Endothelial cell of umbilical vein (primary cell): Measurements from ENCODE around the gene FKBP14. TPM values are rescaled to one million over a fixed set of nuclear protein-coding genes. Genes with fewer than 3 reads are reported as not detected.

Experiments used
- BruUV-seq: library from RNA; stranded (reverse); fragments of 400-500 nt; replicated peaks from 2 replicates; lab custom pipeline; 2021; lab: Mats Ljungman, UMichigan
- CTCF ChIA-PET: fragments of 300-600, 350-600 bp; sonication (Branson Sonifier 250); formaldehyde crosslinking; loops from one replicate; lab custom pipeline; 2021; ENCODE audit warnings: antibody characterized with exemption, inconsistent platforms; lab: Charles Lee
- POLR2A ChIA-PET: fragments of 300-600, 350-600 bp; sonication (Branson Sonifier 250); formaldehyde crosslinking; loops from one replicate; lab custom pipeline; 2021; ENCODE audit warnings: antibody characterized with exemption, inconsistent platforms; lab: Charles Lee
- DNase-seq: peaks from one replicate; pipeline ENCODE4 v3.0.0-alpha.2; 2011; ENCODE audit warnings: low read depth, low spot score
- FAIRE-seq: peaks from 2 replicates; lab custom pipeline; 2011; peaks lifted over from hg19 to GRCh38; lab: Jason Lieb, UNC
- H2AFZ ChIP-seq: 2 replicates; pipeline ENCODE4 v1.6.0; 2012; ENCODE audit warnings: low read depth, low read length, control low read depth, inconsistent platforms
- H3K27ac ChIP-seq: 2 replicates; pipeline ENCODE4 v1.5.1; 2011; ENCODE audit warnings: low read depth, mild to moderate bottlenecking, control low read depth, low read length, moderate library complexity; ENCODE audit not compliant: insufficient read depth
- H3K27me3 ChIP-seq, 2 experiments: 2 replicates each; pipeline versions ENCODE4 v1.6.0 to v1.6.1; 2011; ENCODE audit warnings: low read length in 2 of 2, mixed read lengths in 1 of 2; ENCODE audit not compliant: control insufficient read depth in 2 of 2, insufficient read depth in 2 of 2
- H3K36me3 ChIP-seq, 2 experiments: 2 replicates in 1 of 2; 3 replicates in 1 of 2; pipeline ENCODE4 v1.5.1; 2011; ENCODE audit warnings: low read length in 2 of 2, mild to moderate bottlenecking in 1 of 2, moderate library complexity in 1 of 2; ENCODE audit not compliant: control insufficient read depth in 2 of 2, insufficient read depth in 2 of 2; ENCODE audit errors: extremely low read depth in 1 of 2
- H3K4me1 ChIP-seq: 3 replicates; pipeline ENCODE4 v1.5.1; 2011; ENCODE audit warnings: mild to moderate bottlenecking, low read length; ENCODE audit not compliant: control insufficient read depth, insufficient read depth; ENCODE audit errors: extremely low read depth
- H3K4me2 ChIP-seq: 2 replicates; pipeline ENCODE4 v1.6.1; 2011; ENCODE audit warnings: low read length, control low read depth, mixed read lengths; ENCODE audit not compliant: insufficient read depth
- H3K4me3 ChIP-seq, 3 experiments: fragments of 200-600 bp in 1 of 3; sonication (generic), shearing (Covaris generic) in 1 of 3; replicated peaks in 1 of 3; 2 replicates each; pipeline ENCODE4 v1.5.1; 2011 to 2016; ENCODE audit warnings: control low read depth in 3 of 3, low read length in 3 of 3, mild to moderate bottlenecking in 2 of 3, inconsistent platforms in 1 of 3, low read depth in 1 of 3, moderate library complexity in 1 of 3; ENCODE audit not compliant: insufficient read depth in 1 of 3
- H3K79me2 ChIP-seq: 2 replicates; pipeline ENCODE4 v1.6.0; 2012; ENCODE audit warnings: low read length, inconsistent platforms; ENCODE audit not compliant: control insufficient read depth, insufficient read depth
- H3K9ac ChIP-seq: replicated peaks from 2 replicates; pipeline ENCODE3; 2011; ENCODE audit warnings: low read length, control low read depth; ENCODE audit not compliant: insufficient read depth; ENCODE audit errors: extremely low read depth
- H3K9me1 ChIP-seq: replicated peaks from 3 replicates; pipeline ENCODE4 v1.6.0; 2011; ENCODE audit warnings: mild to moderate bottlenecking, low read length; ENCODE audit not compliant: control insufficient read depth, insufficient read depth; ENCODE audit errors: extremely low read depth
- H3K9me3 ChIP-seq: replicated peaks from 2 replicates; pipeline ENCODE4 v1.5.1; 2012; ENCODE audit warnings: low read length, inconsistent platforms; ENCODE audit not compliant: control insufficient read depth, insufficient read depth
- H4K20me1 ChIP-seq: replicated peaks from 2 replicates; pipeline ENCODE3; 2011; ENCODE audit warnings: mild to moderate bottlenecking, low read length; ENCODE audit not compliant: control insufficient read depth, insufficient read depth; ENCODE audit errors: extremely low read depth
- CTCF ChIP-seq, 2 donors: IDR thresholded peaks; 1 replicate in 1 of 2; 2 replicates in 1 of 2; pipeline ENCODE4 v1.5.1; 2011; ENCODE audit warnings: low read length in 2 of 2, mild to moderate bottlenecking in 2 of 2, moderate library complexity in 2 of 2, control low read depth in 1 of 2, inconsistent platforms in 1 of 2, low read depth in 1 of 2; ENCODE audit not compliant: insufficient read depth in 1 of 2; ENCODE audit errors: extremely low read depth in 1 of 2
- EZH2 ChIP-seq: IDR thresholded peaks from 2 replicates; pipeline ENCODE4 v1.6.1; 2012; ENCODE audit warnings: borderline replicate concordance, low read depth, mild to moderate bottlenecking, moderate library complexity, low read length, inconsistent platforms; ENCODE audit not compliant: severe bottlenecking
- JUN ChIP-seq: IDR thresholded peaks from 2 replicates; pipeline ENCODE4 v1.6.1; 2011; ENCODE audit warnings: borderline replicate concordance, low read depth; ENCODE audit not compliant: insufficient read length, insufficient read depth
- MAX ChIP-seq: IDR thresholded peaks from 2 replicates; pipeline ENCODE4 v1.6.1; 2011; ENCODE audit not compliant: insufficient read depth, insufficient read length
- dilution Hi-C: fragments of 300-500 bp; cut with MboI; formaldehyde crosslinking; loops from one replicate; pipeline ENCODE4 v1.15.0; 2019; ENCODE audit warnings: low sequenced_read_pairs; ENCODE audit not compliant: extremely low pct_ligation_motif_present
- intact Hi-C: fragments of 100-400 bp; cut with micrococcal nuclease; formaldehyde crosslinking; loops from one replicate; pipeline ENCODE4 v1.10.0; 2022
- polyA plus RNA-seq, 4 experiments: library from polyadenylated mRNA; depleted of rRNA in 3 of 4; stranded (reverse) in 3 of 4; unstranded in 1 of 4; fragments of >200 nt; gene quantifications; 2 replicates each; pipeline versions ENCODE4 v1.2.1 to v1.2.3, GENCODE V29; 2011 to 2012; ENCODE audit warnings: missing spikeins in 1 of 4
- total RNA-seq: library from RNA; stranded (reverse); gene quantifications from 2 replicates; pipeline ENCODE4 v1.2.3, GENCODE V29; 2021

FKBP14 gene
- total and polyA plus RNA-seq, 2 donors (not counting 3 experiments of a cell fraction or from before 2014, with no cell fraction given) = 9.8 to 37.4 TPM

- Histone ChIP-seq H3K9ac (no peak overlapping the region), H3K36me3 (peaks cover 3 to 10% of the 10 kb centered on the region in 2 experiments), H3K9me3 (no peaks in the 10 kb centered on the region), H3K4me2 (no peak overlapping the region), H2AFZ (no peak overlapping the region), H3K4me3 (no peak overlapping the region), H3K79me2 (no peaks in the 10 kb centered on the region), H3K27ac (no peak overlapping the region), H3K4me1 (no peaks in the 10 kb centered on the region), H3K9me1 (no peaks in the 10 kb centered on the region), H3K27me3 (no peaks in the 10 kb centered on the region), H4K20me1 (no peaks in the 10 kb centered on the region)
- dilution Hi-C loops (no loop called here), intact Hi-C loops (loop anchor here (10.0 kb wide), 1 partner anchor 499 kb away; no protein-coding TSS in a partner anchor)
- ChIA-PET CTCF (interaction anchor here (0.9 kb wide), 1 partner anchor 9 kb away, joined by 4 read pairs; no protein-coding TSS in a partner anchor), POLR2A (no interaction called here)
- TF ChIP-seq JUN = no peak
- DNase-seq (no peak), FAIRE-seq (no peak)
- BruUV-seq = no TSS peak
Observed at GRCh38 chr7:30065746-30066145, 39.2 kb upstream of the FKBP14 start.

GRCh38 chr7:30062587-30062986, 36.1 kb upstream of the FKBP14 start:
- DNase-seq (peak; percentile 42), FAIRE-seq (no peak)
- ChIA-PET POLR2A (no interaction called here), CTCF (interaction anchor here (1.1 to 4.0 kb wide), 19 partner anchors 11 to 427 kb away, joined by 3 to 75 read pairs (median 10); no protein-coding TSS in a partner anchor)
- Histone ChIP-seq H3K9ac (no peak overlapping the region), H3K27me3 (no peaks in the 10 kb centered on the region), H3K4me3 (no peak overlapping the region), H3K4me1 (no peaks in the 10 kb centered on the region), H3K4me2 (no peak overlapping the region), H3K9me3 (no peaks in the 10 kb centered on the region), H3K36me3 (peaks cover 3 to 10% of the 10 kb centered on the region in 2 experiments), H4K20me1 (no peaks in the 10 kb centered on the region), H2AFZ (no peak overlapping the region), H3K79me2 (no peaks in the 10 kb centered on the region), H3K9me1 (no peaks in the 10 kb centered on the region), H3K27ac (no peak overlapping the region)
- dilution Hi-C loops = no loop called here
- TF ChIP-seq EZH2 (no peak), MAX (no peak), CTCF (IDR thresholded peaks at IDR 0.05; ENCODE audit: extremely low read depth in 1 of 2, insufficient read depth in 1 of 2, low read depth in 1 of 2, low read length in 2 of 2) (peak; percentile 39 to 50)
- intact Hi-C loops = loop anchor here (1.0 to 10.0 kb wide), 7 partner anchors 35 to 502 kb away; partner anchors contain the start of genes FKBP14, PLEKHA8 and SCRN1
- BruUV-seq = no TSS peak
